SH-SY5Y (cell line): ENCODE results near the gene KIAA0232.

ENCODE experiments used
- GATA2 ChIP-seq: IDR thresholded peaks from 2 replicates; pipeline ENCODE4 v1.6.1; 2011; ENCODE audit warnings: mild to moderate bottlenecking, low read depth, low read length
- GATA3 ChIP-seq: IDR thresholded peaks from 2 replicates; pipeline ENCODE4 v1.6.1; 2011; ENCODE audit warnings: low read depth, mild to moderate bottlenecking, low read length, moderate library complexity

DNA sequence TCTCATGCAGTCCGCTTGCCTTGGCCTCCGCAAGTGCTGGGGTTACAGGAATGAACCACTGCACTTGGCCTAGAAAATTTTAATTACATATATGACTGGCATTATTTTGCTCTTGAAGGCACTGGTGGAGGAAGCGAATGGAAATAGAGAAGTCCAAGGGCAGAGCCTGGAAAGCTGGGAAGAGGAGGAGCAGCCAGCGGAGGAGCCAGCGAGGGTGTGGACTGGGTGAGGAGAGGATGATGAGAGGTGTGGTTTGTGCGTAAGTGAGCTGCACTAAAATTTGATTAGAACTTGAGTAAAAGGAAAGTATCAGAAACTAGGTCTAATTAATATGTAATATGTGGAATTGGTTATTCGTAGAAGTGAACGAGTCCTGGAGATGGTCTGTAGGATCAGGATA lies 13.3 kb downstream of the KIAA0232 start:
- TF ChIP-seq GATA3 (no peak), GATA2 (no peak)
